ENCODE data around the gene C17orf107.
"Not testable (repeated sequence)": the region's sequence is repeated elsewhere in the genome, so short reads cannot be mapped to it uniquely, and the experiment has no call there.

Gene C17orf107

GRCh38 chr17:4908711-4909496 is 9.6 kb downstream of the C17orf107 start:
- TF ChIP-seq CTCF (IDR thresholded peaks at IDR 0.05; ENCODE audit: low read depth, low read length) = peak; percentile 93
- H3K4me3 ChIP-seq (replicated peaks in 1 of 2; ENCODE audit: low read depth in 2 of 2, low read length in 2 of 2) = no peak overlapping the region
- DNase-seq (ENCODE audit: low read depth in 2 of 2) = peak; percentile 96 to 98

DNA sequence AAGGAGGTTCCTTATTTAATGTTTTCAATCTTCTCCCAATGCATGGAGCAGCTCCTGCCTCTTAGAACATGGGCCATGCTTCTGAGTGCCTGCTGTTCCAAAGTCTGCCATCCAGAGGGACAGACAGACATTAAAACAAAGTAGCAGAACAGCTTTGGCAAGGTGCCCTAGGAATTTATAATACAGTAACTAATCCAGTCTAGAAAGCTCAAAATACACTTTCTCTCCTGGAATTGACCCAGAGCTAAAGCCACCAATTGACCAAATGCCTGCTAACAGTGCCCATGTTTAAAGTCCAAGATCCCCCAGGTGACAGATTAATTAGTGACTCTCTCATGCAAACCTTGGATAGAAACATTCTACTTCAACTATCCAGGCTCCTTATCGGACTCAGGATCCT is 14.7 kb downstream of the C17orf107 start:
- no peak overlapping the region for H3K4me3 ChIP-seq (replicated peaks in 1 of 2; ENCODE audit: low read depth in 2 of 2, low read length in 2 of 2)
- TF ChIP-seq CTCF (IDR thresholded peaks at IDR 0.05; ENCODE audit: low read depth, low read length) = no peak
- peak in 1 of 2 donors; percentile 34 for DNase-seq (ENCODE audit: low read depth in 2 of 2)

DNA sequence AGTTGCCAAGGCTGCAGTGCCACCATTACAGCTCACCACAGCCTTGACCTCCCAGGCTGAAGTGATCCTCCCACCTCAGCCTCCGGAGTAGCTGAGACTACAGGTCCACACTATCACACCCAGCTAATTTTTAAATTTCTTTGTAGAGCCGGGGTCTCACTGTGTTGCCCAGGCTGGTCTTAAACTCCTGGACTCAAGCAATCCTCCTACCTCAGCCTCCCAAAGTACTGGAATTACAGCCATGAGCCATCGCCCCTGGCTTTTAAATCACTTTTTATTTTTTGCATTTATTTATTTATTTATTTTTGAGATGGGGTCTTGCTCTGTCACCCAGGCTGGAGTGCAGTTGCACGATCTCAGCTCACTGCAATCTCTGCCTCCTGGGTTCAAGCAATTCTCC is 15.2 kb downstream of the C17orf107 start:
- not testable (repeated sequence) for DNase-seq (ENCODE audit: low read depth in 2 of 2); H3K4me3 ChIP-seq (replicated peaks in 1 of 2; ENCODE audit: low read depth in 2 of 2, low read length in 2 of 2)

GRCh38 chr17:4919511-4920047 is 20.2 kb downstream of the C17orf107 start:
- DNase-seq (ENCODE audit: low read depth in 2 of 2) = no peak
- no peak overlapping the region for H3K4me3 ChIP-seq (replicated peaks in 1 of 2; ENCODE audit: low read depth in 2 of 2, low read length in 2 of 2)
- no peak for TF ChIP-seq CTCF (IDR thresholded peaks at IDR 0.05; ENCODE audit: low read depth, low read length)

- DNase-seq (ENCODE audit: low read depth in 2 of 2) = peak; percentile 46 to 65
- no peak for TF ChIP-seq CTCF (IDR thresholded peaks at IDR 0.05; ENCODE audit: low read depth, low read length)
- no peak overlapping the region for H3K4me3 ChIP-seq (replicated peaks in 1 of 2; ENCODE audit: low read depth in 2 of 2, low read length in 2 of 2)
These were observed 21.2 kb downstream of the C17orf107 start for GRCh38 chr17:4920351-4921048.

DNA sequence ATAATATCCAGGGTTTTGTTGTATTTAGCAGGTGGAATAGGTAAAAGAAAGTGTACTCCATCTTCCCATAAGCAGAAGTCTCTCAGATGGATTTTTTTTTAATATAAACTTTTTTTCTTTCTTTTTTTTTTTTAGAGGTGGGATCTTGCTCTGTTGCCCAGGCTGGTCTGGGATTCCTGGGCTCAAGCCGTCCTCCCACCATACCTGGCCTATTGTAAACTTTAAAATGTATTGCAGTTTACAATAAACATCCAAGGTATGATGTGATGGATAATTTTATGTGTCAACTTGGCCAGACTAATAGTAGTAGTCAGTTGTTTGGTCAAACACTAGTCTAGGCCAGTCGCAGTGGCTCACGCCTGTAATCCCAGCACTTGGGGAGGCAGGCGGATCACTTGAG is 22.0 kb downstream of the C17orf107 start:
- no peak for TF ChIP-seq CTCF (IDR thresholded peaks at IDR 0.05; ENCODE audit: low read depth, low read length)
- no peak overlapping the region for H3K4me3 ChIP-seq (replicated peaks in 1 of 2; ENCODE audit: low read depth in 2 of 2, low read length in 2 of 2)
- DNase-seq (ENCODE audit: low read depth in 2 of 2) = no peak

GRCh38 chr17:4926577-4927335 is 27.4 kb downstream of the C17orf107 start:
- not testable (repeated sequence) for DNase-seq (ENCODE audit: low read depth in 2 of 2); H3K4me3 ChIP-seq (replicated peaks in 1 of 2; ENCODE audit: low read depth in 2 of 2, low read length in 2 of 2)
